ENCODE results near the gene RAI1.
"Not testable (repeated sequence)": the region's sequence is repeated elsewhere in the genome, so short reads cannot be mapped to it uniquely, and the experiment has no call there.

DNA sequence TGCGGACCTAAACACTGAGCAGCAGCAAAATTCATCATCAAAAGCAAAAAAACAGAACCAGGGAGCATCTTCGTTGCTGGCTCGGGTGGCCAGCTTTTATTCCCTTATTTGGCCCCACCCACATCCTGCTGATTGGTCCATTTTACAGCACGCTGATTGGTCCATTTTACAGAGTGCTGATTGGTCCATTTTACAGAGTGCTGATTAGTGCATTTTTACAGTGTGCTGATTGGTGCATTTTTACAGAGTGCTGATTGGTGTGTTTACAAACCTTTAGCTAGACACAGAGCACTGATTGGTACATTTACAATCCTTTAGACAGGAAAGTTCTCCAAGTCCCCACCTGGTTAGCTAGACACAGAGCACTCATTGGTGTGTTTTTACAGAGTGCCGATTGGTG is 48.6 kb upstream of the RAI1 start:
- TF ChIP-seq EZH2 (IDR thresholded peaks at IDR 0.05); POLR2AphosphoS5 (IDR thresholded peaks at IDR 0.05; ENCODE audit: borderline replicate concordance, low read depth, low read length); FOXP2 (optimal IDR thresholded peaks at IDR 0.05; ENCODE audit: control extremely low read depth, extremely low read length, insufficient read depth): not testable (repeated sequence)
